Activated T-helper 2 cell treated with anti-CD3 and anti-CD28 coated beads, Interferon-gamma antibody, Interleukin-2, Interleukin-4, amounts not matched to agents 10 μg/mL and 5 μg/mL and 100 μg/mL, durations not matched to agents 14 hours and 24 hours and 36 hours (primary cell): ENCODE data around the gene RASA2. TPM values are rescaled to one million over a fixed set of nuclear protein-coding genes. Genes with fewer than 3 reads are reported as not detected.

ENCODE experiments used
- DNase-seq: peaks from one replicate; pipeline ENCODE4 v3.0.0; 2021; ENCODE audit warnings: low spot score
- H3K27ac Mint-ChIP-seq: one replicate; pipeline ENCODE4 v1.8.0; 2021; ENCODE audit warnings: mixed read lengths
- H3K27me3 Mint-ChIP-seq: one replicate; pipeline ENCODE4 v1.8.0; 2021; ENCODE audit warnings: low read depth, mixed read lengths
- H3K36me3 Mint-ChIP-seq: one replicate; pipeline ENCODE4 v1.8.0; 2021; ENCODE audit warnings: low read depth, mixed read lengths
- H3K4me1 Mint-ChIP-seq: one replicate; pipeline ENCODE4 v1.8.0; 2021; ENCODE audit warnings: low read depth, mixed read lengths
- H3K4me3 Mint-ChIP-seq: one replicate; pipeline ENCODE4 v1.8.0; 2021; ENCODE audit warnings: low read depth, mild to moderate bottlenecking, moderate library complexity, mixed read lengths
- H3K9me3 Mint-ChIP-seq: one replicate; pipeline ENCODE4 v1.8.0; 2021; ENCODE audit warnings: mixed read lengths
- intact Hi-C: fragments of 100-400 bp; cut with micrococcal nuclease; formaldehyde crosslinking; loops from one replicate; pipeline ENCODE4 v1.15.1; 2023
- total RNA-seq: library from RNA; stranded (reverse); gene quantifications from 2 replicates; pipeline ENCODE4 v1.2.3, GENCODE V29; 2022

The RASA2 gene
- total RNA-seq, 1 donor from 2014 or later: 30.0 TPM

DNA sequence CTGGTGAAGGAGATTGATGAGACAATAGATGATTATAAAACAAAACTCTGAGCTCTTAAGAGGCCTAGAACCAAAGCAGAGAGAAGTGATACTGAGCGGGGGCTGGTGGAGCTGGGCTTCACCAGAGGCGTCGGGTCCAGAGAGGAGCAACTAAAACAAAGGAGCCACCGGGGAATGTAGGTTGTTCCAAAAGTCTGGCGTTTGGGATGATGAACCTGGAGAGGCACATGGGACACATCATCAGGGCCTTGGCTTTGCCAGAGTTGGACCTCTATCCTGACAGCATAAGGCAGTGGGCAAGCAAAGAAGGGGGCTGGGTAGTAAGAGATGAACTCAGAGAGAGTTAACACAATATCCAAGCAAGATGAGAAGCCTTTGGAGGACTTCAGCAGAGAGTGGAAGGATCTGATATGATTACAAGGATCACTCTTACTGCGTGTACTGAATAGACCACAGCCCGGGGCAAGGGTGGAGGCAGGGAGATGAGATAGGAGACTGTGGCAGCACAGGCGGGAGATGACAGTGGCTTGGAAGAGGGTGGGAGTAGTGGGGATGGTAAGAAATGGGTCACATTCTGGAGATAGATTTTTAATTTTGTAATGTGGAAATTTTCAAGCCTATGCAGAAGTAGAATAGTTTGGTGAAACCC, 36.0 kb upstream of the RASA2 start:
- H3K36me3 Mint-ChIP-seq: no peaks in the 10 kb centered on the region
- no peak overlapping the region for H3K4me3 Mint-ChIP-seq
- intact Hi-C loops: no loop called here
- no peak for DNase-seq
- no peaks in the 10 kb centered on the region for H3K9me3 Mint-ChIP-seq
- no peaks in the 10 kb centered on the region for H3K27me3 Mint-ChIP-seq
- H3K27ac Mint-ChIP-seq: no peak overlapping the region
- peaks cover 16% of the 10 kb centered on the region for H3K4me1 Mint-ChIP-seq

DNA sequence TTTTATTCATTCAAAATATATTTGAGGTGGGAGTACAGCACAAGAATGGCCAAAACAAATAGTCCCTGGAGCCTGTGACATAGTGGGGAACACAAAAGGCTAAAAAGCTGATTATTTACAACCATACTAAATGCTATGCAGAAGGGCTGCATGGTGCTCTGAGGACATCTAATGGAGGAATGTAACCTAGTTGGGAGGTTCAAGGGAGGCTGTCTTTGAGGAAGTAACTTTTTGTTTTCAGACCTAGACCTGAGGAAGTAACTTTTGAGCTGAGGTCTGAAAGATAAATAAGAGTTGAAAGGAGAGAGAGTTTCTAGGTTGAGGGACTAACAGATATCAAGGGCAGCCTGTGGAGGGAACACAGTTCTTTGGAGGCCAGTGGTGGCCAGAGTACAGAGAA, 34.8 kb upstream of the RASA2 start:
- Mint-ChIP-seq H3K4me1 (peaks cover 16% of the 10 kb centered on the region), H3K4me3 (no peak overlapping the region), H3K27ac (no peak overlapping the region), H3K27me3 (no peaks in the 10 kb centered on the region), H3K36me3 (no peaks in the 10 kb centered on the region), H3K9me3 (no peaks in the 10 kb centered on the region)
- intact Hi-C loops: loop anchor here (1.0 to 2.0 kb wide), 3 partner anchors 91 to 221 kb away; partner anchors contain the start of gene PXYLP1
- DNase-seq: no peak

DNA sequence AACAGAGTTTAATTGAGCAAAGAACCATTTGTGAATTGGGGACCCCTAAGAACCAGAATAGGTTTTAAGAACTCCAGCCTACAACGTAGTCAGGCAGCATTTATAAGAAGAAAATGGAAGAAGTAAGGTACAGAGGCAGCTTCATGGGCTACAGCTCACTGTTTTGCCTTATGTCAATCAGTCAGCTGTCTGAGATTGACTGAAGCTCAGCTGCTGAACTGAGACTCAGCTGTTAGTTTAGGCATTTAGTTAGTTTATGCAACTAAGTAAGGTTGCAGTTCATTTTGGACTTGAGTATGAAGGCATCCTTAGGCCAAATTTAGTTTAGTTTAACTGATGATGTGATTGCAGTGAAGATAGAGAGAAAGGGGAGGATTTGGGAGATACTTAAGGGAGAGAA, 34.1 kb upstream of the RASA2 start:
- no peaks in the 10 kb centered on the region for H3K9me3 Mint-ChIP-seq
- no peak overlapping the region for H3K4me3 Mint-ChIP-seq
- no peaks in the 10 kb centered on the region for H3K36me3 Mint-ChIP-seq
- intact Hi-C loops: loop anchor here (1.0 to 2.0 kb wide), 3 partner anchors 91 to 221 kb away; partner anchors contain the start of gene PXYLP1
- H3K4me1 Mint-ChIP-seq: peaks cover 16% of the 10 kb centered on the region
- H3K27me3 Mint-ChIP-seq: peaks cover 1% of the 10 kb centered on the region
- no peak for DNase-seq
- H3K27ac Mint-ChIP-seq: no peak overlapping the region

DNA sequence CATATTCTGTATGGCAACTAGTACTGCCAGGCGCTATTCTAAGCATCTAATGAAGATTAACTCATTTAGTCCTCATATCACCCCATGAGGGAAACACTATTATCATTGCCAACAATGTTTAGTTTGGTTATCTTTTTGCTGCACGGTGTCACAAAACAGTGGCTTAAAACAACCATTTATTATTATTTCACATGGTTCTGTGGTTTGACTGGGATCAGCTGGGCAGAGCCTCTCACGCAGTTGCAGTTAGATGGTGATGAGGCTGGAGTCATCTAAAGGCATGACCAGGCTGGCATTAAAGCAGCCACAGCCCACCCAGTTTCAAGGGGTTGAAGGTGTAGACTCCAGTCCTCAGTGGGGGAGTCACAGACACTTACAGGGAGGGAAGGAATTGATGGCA, 32.8 kb upstream of the RASA2 start:
- no peaks in the 10 kb centered on the region for H3K9me3 Mint-ChIP-seq
- peaks cover 16% of the 10 kb centered on the region for H3K4me1 Mint-ChIP-seq
- peaks cover 1% of the 10 kb centered on the region for H3K27me3 Mint-ChIP-seq
- no peak overlapping the region for H3K27ac Mint-ChIP-seq
- DNase-seq: no peak
- no peak overlapping the region for H3K4me3 Mint-ChIP-seq
- intact Hi-C loops: no loop called here
- no peaks in the 10 kb centered on the region for H3K36me3 Mint-ChIP-seq

DNA sequence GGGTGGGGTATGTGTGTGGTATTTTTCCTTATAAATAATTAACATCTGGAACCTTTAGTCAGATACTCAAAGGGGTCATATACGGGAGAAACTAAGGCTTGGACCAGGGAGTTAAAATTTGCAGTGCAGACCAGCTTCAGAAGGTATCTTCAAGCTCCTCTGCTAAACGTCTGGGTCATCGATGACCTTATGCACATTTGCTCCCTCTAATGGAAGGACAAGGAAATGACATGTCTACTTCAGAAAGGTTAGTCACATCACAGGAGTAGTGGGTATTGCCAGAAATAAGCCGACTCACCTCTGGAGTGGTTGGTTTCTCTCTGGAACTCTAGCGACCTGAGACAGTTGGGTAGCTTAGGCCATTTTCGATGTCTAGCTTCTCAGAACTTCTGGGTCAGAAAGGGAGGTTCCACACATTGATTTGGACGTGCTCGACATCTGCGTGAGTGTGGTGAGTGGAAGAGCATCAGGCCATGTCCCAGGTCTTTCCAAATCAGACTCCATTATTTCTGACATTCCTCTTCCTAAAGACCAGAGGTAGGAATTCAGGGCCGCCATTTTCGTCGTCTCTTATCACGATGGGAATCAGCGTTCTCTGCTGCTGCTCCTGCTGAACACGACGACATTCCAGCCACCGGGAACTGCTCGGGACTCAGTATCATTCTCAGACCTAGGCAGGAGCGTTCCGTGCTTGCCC, 31.8 kb upstream of the RASA2 start:
- peak overlapping the region; percentile 18 for H3K27ac Mint-ChIP-seq
- no peak overlapping the region for H3K4me3 Mint-ChIP-seq
- intact Hi-C loops: loop anchor here (1.0 kb wide), 1 partner anchor 144 kb away; no protein-coding TSS in a partner anchor
- H3K9me3 Mint-ChIP-seq: no peaks in the 10 kb centered on the region
- H3K4me1 Mint-ChIP-seq: peaks cover 14% of the 10 kb centered on the region
- H3K27me3 Mint-ChIP-seq: peaks cover 1% of the 10 kb centered on the region
- H3K36me3 Mint-ChIP-seq: no peaks in the 10 kb centered on the region
- peak; percentile 24 for DNase-seq

DNA sequence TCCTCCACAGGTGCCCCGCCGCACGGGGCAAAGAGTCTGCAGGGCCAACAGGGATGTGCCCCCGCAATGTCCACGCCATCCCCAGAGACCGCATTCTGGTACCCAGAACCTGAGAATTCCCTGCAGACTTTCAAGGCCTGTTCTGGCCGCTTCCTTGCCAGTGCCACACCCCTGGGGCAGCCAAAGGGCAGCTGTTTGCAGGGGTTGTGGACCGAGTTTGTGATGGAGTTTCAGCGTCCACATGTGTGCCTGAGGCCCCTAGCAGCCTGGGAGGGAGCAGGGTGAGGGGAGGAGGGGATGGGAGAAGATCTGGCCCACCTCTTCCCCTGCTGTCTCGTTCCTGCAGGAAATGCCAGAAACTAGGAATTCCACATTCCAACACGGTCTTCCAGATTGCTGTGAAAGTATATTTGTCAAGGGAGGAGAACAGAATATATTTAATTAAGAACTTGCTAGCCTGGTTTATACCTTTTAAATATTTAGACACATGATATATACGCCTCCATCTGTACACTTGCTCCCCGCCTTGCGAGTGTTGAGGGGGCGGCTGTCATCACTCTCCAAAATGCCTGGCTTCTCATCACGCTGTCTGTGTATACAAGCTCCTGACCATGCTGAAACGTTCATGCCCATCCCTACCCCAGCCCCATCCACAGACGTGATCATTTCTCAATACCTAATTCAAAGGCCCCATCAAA, 31.1 kb upstream of the RASA2 start:
- Mint-ChIP-seq H3K9me3 (no peaks in the 10 kb centered on the region), H3K36me3 (no peaks in the 10 kb centered on the region), H3K4me1 (peaks cover 17% of the 10 kb centered on the region), H3K4me3 (no peak overlapping the region), H3K27ac (no peak overlapping the region), H3K27me3 (peaks cover 1% of the 10 kb centered on the region)
- intact Hi-C loops: loop anchor here (1.0 kb wide), 1 partner anchor 144 kb away; no protein-coding TSS in a partner anchor
- DNase-seq: no peak

DNA sequence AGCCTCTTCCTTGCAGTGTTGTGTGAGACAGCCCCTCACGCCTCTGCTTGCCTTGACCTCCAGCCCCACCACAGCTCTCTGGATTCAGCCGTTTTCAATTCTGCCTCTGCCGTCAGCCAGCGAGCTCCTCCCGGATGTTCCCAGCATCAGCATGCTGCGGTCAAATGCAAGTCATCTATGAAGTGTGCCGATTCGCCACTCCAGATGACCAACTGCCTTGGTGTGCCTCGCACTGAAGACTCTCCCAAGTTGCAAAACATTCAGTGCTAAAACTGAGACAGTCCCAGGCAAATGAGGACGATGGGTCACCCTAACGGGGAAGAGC, 30.6 kb upstream of the RASA2 start:
- intact Hi-C loops: no loop called here
- DNase-seq: no peak
- Mint-ChIP-seq H3K27me3 (peaks cover 1% of the 10 kb centered on the region), H3K36me3 (no peaks in the 10 kb centered on the region), H3K4me3 (no peak overlapping the region), H3K27ac (no peak overlapping the region), H3K4me1 (peaks cover 17% of the 10 kb centered on the region), H3K9me3 (no peaks in the 10 kb centered on the region)

DNA sequence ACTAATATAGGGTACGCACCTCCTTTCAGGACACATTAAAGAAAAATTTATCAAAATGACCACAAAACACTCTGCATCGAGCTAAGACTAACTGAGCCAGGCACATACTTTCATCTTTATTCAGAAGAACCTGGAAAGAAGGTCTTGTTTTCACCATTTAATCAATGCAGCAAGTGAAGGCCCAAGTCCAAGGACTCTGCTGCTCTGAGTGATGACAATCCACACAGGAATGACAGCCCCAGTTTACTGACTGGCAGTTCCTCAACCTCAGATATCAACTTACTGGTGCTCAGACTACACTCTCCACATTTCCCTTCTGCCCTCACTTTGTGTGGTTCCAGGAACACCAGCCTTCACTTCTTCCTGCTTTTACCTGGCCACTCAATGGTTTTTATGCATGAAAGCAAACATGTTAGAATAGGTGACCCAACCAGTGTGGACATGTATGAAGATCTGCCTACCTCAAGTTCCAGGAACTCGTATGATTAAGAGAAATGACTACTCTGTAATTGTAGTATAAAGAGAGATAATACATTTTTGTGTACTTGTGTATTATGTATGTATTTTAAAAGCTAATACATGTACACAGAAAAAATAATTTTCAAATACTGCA, 29.1 kb upstream of the RASA2 start:
- Mint-ChIP-seq H3K9me3 (no peaks in the 10 kb centered on the region), H3K27ac (no peak overlapping the region), H3K4me1 (peaks cover 25% of the 10 kb centered on the region), H3K27me3 (peaks cover 1% of the 10 kb centered on the region), H3K4me3 (no peak overlapping the region), H3K36me3 (no peaks in the 10 kb centered on the region)
- DNase-seq: no peak
- intact Hi-C loops: no loop called here

DNA sequence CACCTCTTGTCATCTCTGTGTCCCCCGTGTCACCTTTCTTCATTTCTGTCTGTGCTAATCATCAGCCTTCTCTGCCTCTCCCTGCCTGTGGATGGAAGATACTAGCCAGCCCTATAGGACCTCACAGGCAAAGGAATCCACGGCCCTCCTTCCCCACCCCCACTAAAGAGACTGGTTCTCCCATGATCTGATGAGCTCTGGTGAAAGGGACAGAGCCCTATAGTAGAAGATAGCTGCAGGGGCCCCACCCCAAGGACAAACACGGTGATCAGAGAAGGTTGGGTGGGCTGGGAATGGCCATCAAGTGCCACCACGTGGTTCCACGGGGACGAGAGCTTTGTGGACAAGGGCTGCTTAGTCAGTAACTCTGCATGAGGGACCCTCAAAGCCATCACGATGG, 27.8 kb upstream of the RASA2 start:
- peaks cover 25% of the 10 kb centered on the region for H3K4me1 Mint-ChIP-seq
- H3K9me3 Mint-ChIP-seq: peaks cover 6% of the 10 kb centered on the region
- no peak for DNase-seq
- no peak overlapping the region for H3K27ac Mint-ChIP-seq
- no peak overlapping the region for H3K4me3 Mint-ChIP-seq
- peaks cover 3% of the 10 kb centered on the region for H3K36me3 Mint-ChIP-seq
- intact Hi-C loops: no loop called here
- peaks cover 1% of the 10 kb centered on the region for H3K27me3 Mint-ChIP-seq

DNA sequence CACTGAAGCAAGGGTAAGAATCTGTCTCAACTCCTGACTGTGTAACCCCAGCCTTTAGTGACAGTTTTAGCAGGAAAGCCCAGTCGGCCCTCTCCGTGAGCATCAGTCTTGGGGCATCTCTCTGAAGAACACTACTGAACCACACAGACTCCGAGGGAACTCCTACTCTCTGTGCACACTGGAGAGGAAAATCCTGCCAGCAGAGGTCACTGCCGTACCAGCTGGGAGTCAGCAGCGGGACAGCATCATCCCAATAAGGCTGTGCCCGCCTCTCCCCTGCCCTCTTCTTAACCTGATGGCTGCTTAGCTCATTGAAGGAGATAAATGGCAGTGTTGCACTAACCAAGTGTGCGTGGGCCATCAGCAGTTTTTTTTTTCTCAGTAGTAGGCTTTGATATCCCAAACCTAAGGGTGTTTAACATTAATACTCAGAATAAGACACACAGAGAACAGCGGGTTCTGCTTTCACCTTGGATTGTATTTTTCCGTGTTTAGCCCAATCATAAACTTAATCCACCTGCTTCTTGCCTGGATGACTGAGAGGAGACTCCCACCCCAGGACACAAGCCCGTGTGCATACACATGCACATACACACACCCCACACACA, 26.6 kb upstream of the RASA2 start:
- peaks cover 15% of the 10 kb centered on the region for H3K4me1 Mint-ChIP-seq
- H3K4me3 Mint-ChIP-seq: no peak overlapping the region
- peaks cover 15% of the 10 kb centered on the region for H3K9me3 Mint-ChIP-seq
- peaks cover 3% of the 10 kb centered on the region for H3K36me3 Mint-ChIP-seq
- H3K27ac Mint-ChIP-seq: no peak overlapping the region
- DNase-seq: peak; percentile 77
- H3K27me3 Mint-ChIP-seq: peaks cover 1% of the 10 kb centered on the region
- intact Hi-C loops: loop anchor here (1.0 kb wide), 2 partner anchors 101 to 185 kb away; no protein-coding TSS in a partner anchor

DNA sequence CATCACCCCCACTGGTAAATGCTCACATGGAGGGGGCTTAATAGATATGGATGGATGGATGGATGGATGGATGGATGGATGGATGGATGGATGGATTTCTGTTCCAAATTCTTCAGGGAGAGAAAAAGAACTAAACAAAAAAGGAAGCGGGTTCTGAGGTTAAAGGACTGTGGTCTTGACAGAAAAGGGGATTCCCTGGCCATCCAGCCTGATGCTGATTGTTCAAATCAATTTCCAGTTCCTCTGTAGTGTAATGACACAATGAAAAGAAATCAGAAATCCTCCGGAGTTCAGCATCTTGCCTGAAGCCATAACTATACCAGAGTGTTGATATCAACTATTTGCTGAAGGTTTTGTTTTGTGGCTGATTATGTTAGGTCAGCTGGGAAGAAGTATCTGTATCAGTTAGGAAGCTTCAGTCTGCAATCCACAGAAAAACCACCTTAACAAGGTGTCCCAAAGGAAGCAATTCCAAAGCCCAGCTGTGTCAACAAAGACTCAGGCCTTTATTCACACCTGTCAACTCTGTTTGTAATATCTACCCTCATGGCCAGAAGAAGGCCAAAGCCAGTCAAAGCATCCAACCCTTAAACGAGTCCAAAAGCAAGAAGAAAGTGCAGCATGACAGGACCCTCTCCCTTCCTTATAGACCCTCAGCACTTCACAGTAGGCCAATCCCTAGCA, 24.5 kb upstream of the RASA2 start:
- Mint-ChIP-seq H3K27me3 (peaks cover under 1% of the 10 kb centered on the region), H3K9me3 (peaks cover 19% of the 10 kb centered on the region), H3K36me3 (peaks cover 3% of the 10 kb centered on the region), H3K4me3 (no peak overlapping the region), H3K4me1 (peaks cover 15% of the 10 kb centered on the region), H3K27ac (no peak overlapping the region)
- no peak for DNase-seq
- intact Hi-C loops: no loop called here

DNA sequence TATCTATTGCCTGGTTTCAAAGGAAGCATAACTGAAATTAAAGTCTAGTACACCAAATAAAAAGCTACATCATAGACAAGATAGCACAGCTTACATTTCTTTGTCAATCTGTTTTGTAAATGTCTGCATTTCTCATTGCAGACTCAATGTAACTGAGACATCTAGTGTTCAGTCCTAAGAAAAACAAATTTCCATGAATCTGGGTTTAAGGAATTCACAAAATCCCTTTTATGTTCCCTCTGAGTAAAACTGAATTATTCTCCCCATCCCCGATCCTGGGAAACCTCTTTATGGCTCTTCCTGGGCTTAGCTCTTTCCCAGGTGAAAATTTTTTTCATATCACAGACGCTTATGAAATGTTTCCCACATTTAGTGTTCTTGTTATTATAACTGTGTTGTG, 21.6 kb upstream of the RASA2 start:
- DNase-seq: no peak

More for the DNA sequence above, 21.6 kb upstream of the RASA2 start:
- H3K4me1 Mint-ChIP-seq: peaks cover 11% of the 10 kb centered on the region
- peaks cover 19% of the 10 kb centered on the region for H3K9me3 Mint-ChIP-seq
- peaks cover 4% of the 10 kb centered on the region for H3K27me3 Mint-ChIP-seq
- no peak overlapping the region for H3K4me3 Mint-ChIP-seq
- intact Hi-C loops: no loop called here
- no peak overlapping the region for H3K27ac Mint-ChIP-seq
- H3K36me3 Mint-ChIP-seq: peaks cover 3% of the 10 kb centered on the region
